NCI-H82 treated with DMSO at 0.1 percent for 48 hours (cell line): ENCODE results near the gene FAM120A.
"Not testable (repeated sequence)": the region's sequence is repeated elsewhere in the genome, so short reads cannot be mapped to it uniquely, and the experiment has no call there.

Experiments
- DNase-seq: peaks from one replicate; lab custom pipeline; 2025; ENCODE audit not compliant: unreplicated experiment; lab: John Stamatoyannopoulos, UW

FAM120A gene

GRCh38 chr9:93505541-93506132 lies 54.2 kb downstream of the FAM120A start:
- DNase-seq, result no peak

DNA sequence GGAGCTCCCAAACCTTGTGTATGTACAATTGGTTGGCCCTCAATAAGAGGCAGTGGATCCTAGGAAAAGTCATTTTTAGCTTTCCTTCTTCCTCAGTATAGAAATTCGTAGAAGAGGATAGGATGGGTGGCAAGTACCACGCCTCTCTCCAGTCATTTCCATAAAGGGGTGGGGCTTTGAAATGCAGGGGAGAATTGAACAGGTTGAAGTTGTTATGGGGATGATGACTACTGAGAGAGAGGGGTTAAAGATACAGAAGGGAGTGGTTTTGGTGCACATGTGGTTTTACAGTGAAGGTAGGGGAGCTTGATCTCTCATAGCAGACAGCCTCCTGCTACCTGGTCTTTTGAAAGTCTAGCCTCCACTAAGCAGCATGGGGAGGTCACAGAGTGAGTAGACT lies 56.3 kb downstream of the FAM120A start:
- DNase-seq, result no peak

GRCh38 chr9:93508207-93508606 lies 56.7 kb downstream of the FAM120A start:
- no peak for DNase-seq

DNA sequence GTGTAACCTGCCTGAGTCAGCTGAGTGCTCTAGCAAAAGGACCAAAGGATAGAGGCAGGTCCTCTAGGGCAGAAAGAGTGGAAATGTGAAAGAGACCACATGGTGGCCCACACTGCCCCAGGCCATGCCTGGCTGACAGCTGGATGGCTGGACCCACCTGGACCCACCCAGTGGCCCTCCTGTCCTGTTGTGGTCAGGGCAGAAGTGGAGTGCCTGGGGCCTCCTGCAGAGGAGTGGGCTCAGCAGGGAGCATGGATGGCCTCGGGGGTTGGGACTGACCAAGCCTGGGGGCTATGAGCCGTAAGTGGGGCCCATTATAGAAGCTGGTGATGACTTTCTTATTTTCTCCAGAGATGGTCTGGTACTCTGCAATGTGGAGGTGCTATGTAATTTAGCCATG lies 57.6 kb downstream of the FAM120A start:
- no peak for DNase-seq

- no peak for DNase-seq
Measured at GRCh38 chr9:93510041-93510440, 58.6 kb downstream of the FAM120A start.

GRCh38 chr9:93511228-93511627 lies 59.7 kb downstream of the FAM120A start:
- not testable (repeated sequence) for DNase-seq

- not testable (repeated sequence) for DNase-seq
Measured at GRCh38 chr9:93512170-93512812, 60.8 kb downstream of the FAM120A start.

DNA sequence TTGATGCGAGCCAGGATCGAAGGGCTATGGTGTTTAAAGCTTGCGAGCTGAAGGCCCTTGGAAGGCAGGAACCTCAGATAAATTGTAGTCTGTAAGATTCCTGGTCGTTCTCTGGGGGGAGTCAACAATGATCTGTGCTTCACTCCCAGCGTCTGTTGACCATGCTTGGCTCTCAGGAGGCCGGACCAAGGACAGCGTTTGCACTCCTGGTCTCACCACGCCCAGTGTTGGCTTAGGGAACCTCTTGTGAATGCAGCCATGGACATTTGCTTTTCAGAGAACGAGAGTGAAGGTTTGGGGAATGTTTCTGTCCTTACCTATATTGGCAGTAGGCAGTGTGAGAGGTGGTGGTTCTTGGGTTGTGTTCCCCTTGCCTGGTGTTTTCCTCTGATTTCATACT lies 62.1 kb downstream of the FAM120A start:
- no peak for DNase-seq

DNA sequence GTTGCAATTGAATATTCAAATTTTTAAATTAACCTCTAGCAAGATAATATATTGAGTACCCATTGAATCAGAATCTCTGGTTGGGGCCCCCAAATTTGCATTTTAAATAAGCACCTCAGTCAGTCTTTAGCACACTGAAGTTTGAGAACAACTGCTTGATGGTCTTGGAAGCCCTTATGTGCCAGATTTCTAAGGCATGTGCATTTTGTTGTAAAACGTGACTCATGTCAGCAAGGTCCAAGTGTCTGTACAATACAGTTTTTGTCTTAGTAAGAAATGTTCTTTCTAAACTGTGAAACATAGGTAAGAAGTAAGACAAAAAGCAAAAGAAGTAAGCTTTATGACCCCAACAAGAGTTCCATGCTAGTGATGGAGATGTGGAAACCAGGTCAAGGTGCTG lies 65.8 kb downstream of the FAM120A start:
- no peak for DNase-seq

- no peak for DNase-seq
Measured at GRCh38 chr9:93520523-93520922, 69.0 kb downstream of the FAM120A start.

- no peak for DNase-seq
Measured at GRCh38 chr9:93522736-93523135, 71.3 kb downstream of the FAM120A start.

- no peak for DNase-seq
Measured at GRCh38 chr9:93523518-93524144, 72.1 kb downstream of the FAM120A start.

DNA sequence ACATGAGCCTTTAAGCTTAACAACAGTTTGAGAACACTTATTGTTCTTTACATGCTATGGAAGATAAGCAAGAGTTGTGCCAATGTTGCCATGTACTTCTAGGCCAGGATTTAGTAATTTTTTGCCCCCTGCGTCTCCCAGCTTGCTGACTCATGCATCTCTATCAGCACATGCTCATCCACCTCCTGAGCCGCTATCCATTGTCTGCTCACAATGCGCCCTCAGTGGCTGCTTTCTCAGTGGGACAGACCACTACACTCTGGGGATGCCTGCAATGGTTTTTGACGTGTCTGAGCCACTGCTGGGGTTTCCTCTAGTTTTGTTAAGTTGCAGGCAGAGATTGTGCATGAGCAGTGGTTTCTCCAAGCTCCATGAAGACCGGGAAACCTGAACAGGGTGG lies 74.0 kb downstream of the FAM120A start:
- no peak for DNase-seq

DNA sequence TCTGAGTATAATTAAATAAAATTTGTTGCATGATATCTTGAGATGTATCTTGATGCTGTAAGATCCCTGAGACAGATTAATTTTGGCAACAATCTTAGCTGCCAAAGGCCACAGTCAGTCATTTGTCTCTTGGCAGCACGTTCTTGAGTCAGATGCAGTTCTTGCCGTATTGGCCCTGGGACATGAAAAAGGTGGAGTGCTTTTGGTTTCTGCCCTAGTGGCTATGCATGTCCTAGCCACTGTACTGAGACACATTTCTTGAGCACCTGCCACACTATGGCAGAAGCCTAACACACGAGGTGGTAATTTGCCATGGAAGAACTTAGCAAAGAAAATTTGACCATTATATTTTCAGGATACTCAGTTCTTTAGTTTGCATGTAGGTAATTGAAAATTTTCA lies 79.9 kb downstream of the FAM120A start:
- no peak for DNase-seq

DNA sequence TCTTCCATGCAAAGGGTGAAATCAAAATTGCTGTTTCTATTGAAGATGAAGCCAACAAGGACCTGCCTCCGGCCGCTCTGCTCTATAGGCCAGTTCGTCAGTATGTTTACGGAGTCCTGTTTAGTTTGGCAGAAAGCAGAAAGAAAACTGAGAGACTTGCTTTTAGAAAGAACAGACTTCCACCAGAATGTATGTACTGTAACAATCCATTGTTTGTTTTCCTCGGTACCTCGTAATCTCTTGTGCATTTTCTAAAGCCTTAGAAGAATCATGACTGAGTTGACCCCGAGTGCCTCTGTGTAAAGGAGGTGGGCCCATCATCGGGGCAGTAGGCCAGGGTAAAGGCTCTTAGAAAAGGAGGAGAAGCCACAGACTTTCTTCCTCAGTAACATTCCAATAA lies 80.7 kb downstream of the FAM120A start:
- no peak for DNase-seq

GRCh38 chr9:93533863-93534262 lies 82.4 kb downstream of the FAM120A start:
- no peak for DNase-seq

- no peak for DNase-seq
Measured at GRCh38 chr9:93536167-93536566, 84.7 kb downstream of the FAM120A start.

GRCh38 chr9:93536874-93537273 lies 85.4 kb downstream of the FAM120A start:
- no peak for DNase-seq

GRCh38 chr9:93540305-93540704 lies 88.8 kb downstream of the FAM120A start:
- no peak for DNase-seq

- no peak for DNase-seq
Measured at GRCh38 chr9:93541005-93541404, 89.5 kb downstream of the FAM120A start.

DNA sequence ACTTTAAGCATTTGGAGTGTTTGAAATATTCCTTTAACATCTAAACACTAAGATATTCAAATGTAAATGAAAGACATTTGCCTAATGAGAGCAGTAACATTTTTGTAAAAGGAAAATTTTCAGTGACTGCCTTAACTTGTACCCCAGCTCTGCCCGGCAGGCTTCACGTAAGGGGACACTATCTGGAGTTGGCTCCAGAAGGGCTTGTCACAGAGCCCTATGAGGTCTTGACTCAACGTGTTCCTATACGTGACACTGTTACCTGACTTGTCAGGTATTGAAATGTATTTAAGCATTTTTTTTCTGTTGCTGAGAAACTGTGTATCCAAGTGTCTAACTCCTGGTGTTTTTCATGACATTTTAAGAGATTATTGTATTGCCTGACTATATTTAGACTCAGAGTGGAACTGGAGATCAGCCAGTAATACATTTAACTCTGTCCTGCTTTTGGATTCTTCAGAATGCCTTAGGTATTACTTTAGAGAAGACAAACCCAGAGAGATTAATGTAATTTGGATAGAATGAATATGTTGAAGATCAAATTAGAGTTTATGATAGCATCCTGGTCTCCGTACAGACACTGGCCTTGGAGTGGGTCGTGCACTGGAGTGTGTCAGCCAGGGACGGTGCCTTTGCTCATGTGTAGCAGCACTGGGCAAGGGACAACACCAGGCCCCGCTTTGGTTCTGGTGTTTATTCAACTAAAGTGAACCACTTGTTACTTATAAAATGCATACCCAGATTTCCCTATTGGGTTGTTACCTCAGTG lies 90.3 kb downstream of the FAM120A start:
- no peak for DNase-seq

GRCh38 chr9:93543117-93543516 lies 91.6 kb downstream of the FAM120A start:
- DNase-seq, result no peak
